Right lobe of liver (tissue), 4 donors: ENCODE results near the gene NECAB2.

Experiments used
- POLR2A ChIP-seq: fragments of 450-650 bp; IDR thresholded peaks from one replicate; pipeline ENCODE4 v1.6.1; 2017; ENCODE audit warnings: antibody characterized with exemption, mild to moderate bottlenecking
- TF ChIP-seq, protein P1 (sequence below), 4 donors: fragments of 200-600 bp in 3 of 4; fragments of 450-650 bp in 1 of 4; IDR thresholded peaks; one replicate each; pipeline versions ENCODE4 v1.5.1 to v1.8.0; 2016 to 2022; ENCODE audit warnings: antibody characterized with exemption in 4 of 4, mild to moderate bottlenecking in 2 of 4
- donor health status: DM: no; HTN: no; CAD: no.
- donor health status: DM: no; HTN: no; CAD: no.
- donor health status: DM: no; HTN: yes; CAD: no.

DNA sequence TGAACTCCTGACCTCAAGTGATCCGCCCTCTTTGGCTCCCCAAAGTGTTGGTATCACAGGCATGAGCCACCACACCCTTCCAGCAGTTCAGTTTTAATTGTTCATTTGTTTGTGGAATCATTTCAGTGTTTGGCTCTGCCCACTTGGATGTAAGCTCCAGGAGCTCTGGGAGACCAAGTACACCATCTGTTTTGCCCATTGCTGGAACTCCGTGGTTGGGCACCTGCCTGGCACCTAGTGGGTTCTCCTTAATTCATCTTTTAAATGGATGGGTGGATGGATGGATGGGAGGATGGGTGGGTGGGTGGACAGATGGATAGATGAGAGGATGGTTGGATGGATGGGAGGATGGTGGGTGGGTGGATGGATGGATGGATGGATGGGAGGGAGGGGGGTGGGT, 953 bp upstream of the NECAB2 start:
- no peak for TF ChIP-seq POLR2A
- TF ChIP-seq, protein P1, sequence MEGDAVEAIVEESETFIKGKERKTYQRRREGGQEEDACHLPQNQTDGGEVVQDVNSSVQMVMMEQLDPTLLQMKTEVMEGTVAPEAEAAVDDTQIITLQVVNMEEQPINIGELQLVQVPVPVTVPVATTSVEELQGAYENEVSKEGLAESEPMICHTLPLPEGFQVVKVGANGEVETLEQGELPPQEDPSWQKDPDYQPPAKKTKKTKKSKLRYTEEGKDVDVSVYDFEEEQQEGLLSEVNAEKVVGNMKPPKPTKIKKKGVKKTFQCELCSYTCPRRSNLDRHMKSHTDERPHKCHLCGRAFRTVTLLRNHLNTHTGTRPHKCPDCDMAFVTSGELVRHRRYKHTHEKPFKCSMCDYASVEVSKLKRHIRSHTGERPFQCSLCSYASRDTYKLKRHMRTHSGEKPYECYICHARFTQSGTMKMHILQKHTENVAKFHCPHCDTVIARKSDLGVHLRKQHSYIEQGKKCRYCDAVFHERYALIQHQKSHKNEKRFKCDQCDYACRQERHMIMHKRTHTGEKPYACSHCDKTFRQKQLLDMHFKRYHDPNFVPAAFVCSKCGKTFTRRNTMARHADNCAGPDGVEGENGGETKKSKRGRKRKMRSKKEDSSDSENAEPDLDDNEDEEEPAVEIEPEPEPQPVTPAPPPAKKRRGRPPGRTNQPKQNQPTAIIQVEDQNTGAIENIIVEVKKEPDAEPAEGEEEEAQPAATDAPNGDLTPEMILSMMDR (IDR thresholded peaks at IDR 0.05): no peak
